ENCODE measurements around the gene DCAF4. TPM values are rescaled to one million over a fixed set of nuclear protein-coding genes. Genes with fewer than 3 reads are reported as not detected.

DCAF4 gene
- total RNA-seq, 4 donors from 2014 or later = 7.9 to 211 (median 22.8) TPM

- Histone ChIP-seq H3K4me1 (peaks cover 0 to 16% (median 5%) of the 10 kb centered on the region in 4 donors), H3K36me3 (no peaks in the 10 kb centered on the region), H3K4me3 (peak overlapping the region; percentile 52 to 72 (median 61)), H3K27ac (peak overlapping the region; percentile 47 to 87 (median 73)), H3K9me3 (no peaks in the 10 kb centered on the region), H3K27me3 (peaks cover 1% of the 10 kb centered on the region)
- 5 to 60% methylated on average over 1 to 30 of the region's 33 CpGs for WGBS, 2 donors (ENCODE audit: low coverage in 1 of 2)
- TF ChIP-seq POLR2A (IDR thresholded peaks at IDR 0.05) (no peak), EP300 (IDR thresholded peaks at IDR 0.05; ENCODE audit: low read depth) (no peak), POLR2AphosphoS5 (IDR thresholded peaks at IDR 0.05) (no peak), CTCF (IDR thresholded peaks at IDR 0.05) (no peak)
- in situ Hi-C loops (cut with MboI; ENCODE audit: low pct_ligation_motif_present in 1 of 4, low pct_unique_long_range_greater_than_20kb in 1 of 4, low sequenced_read_pairs in 3 of 4) = no loop called here
- intact Hi-C loops (cut with DNase I; ENCODE audit: low total_unique reads) = no loop called here
- no peak for DNase-seq
Measured at GRCh38 chr14:72925815-72926291, 411 bp upstream of the DCAF4 start.

- Histone ChIP-seq H3K4me1 (peaks cover 0 to 16% (median 5%) of the 10 kb centered on the region in 4 donors), H3K9me3 (no peaks in the 10 kb centered on the region), H3K36me3 (no peaks in the 10 kb centered on the region), H3K4me3 (no peak overlapping the region), H3K27ac (no peak overlapping the region), H3K27me3 (no peaks in the 10 kb centered on the region)
- TF ChIP-seq CTCF (IDR thresholded peaks at IDR 0.05) (no peak), POLR2A (IDR thresholded peaks at IDR 0.05) (no peak), POLR2AphosphoS5 (IDR thresholded peaks at IDR 0.05) (no peak), EP300 (IDR thresholded peaks at IDR 0.05; ENCODE audit: low read depth) (no peak)
- intact Hi-C loops (cut with DNase I; ENCODE audit: low total_unique reads) (no loop called here), in situ Hi-C loops (cut with MboI; ENCODE audit: low pct_ligation_motif_present in 1 of 4, low pct_unique_long_range_greater_than_20kb in 1 of 4, low sequenced_read_pairs in 3 of 4) (no loop called here)
- 95 to 100% methylated on average over 1 to 16 of the region's 21 CpGs for WGBS, 2 donors (ENCODE audit: low coverage in 1 of 2)
- DNase-seq = no peak
Measured at GRCh38 chr14:72928872-72929271, 2.6 kb downstream of the DCAF4 start.

GRCh38 chr14:72929316-72930080 is 3.2 kb downstream of the DCAF4 start:
- WGBS, 2 donors (ENCODE audit: low coverage in 1 of 2) = 94 to 95% methylated on average over 22 to 43 of the region's 43 CpGs
- H3K27ac ChIP-seq = no peak overlapping the region
- no peak overlapping the region for H3K4me3 ChIP-seq
- no peaks in the 10 kb centered on the region for H3K36me3 ChIP-seq
- in situ Hi-C loops (cut with MboI; ENCODE audit: low pct_ligation_motif_present in 1 of 4, low pct_unique_long_range_greater_than_20kb in 1 of 4, low sequenced_read_pairs in 3 of 4) = no loop called here
- H3K4me1 ChIP-seq = peaks cover 0 to 16% (median 5%) of the 10 kb centered on the region in 4 donors
- no peak for DNase-seq
- no peaks in the 10 kb centered on the region for H3K27me3 ChIP-seq
- TF ChIP-seq EP300 (IDR thresholded peaks at IDR 0.05; ENCODE audit: low read depth) = no peak
- no peak for TF ChIP-seq POLR2A (IDR thresholded peaks at IDR 0.05)
- no peak for TF ChIP-seq CTCF (IDR thresholded peaks at IDR 0.05)
- no peak for TF ChIP-seq POLR2AphosphoS5 (IDR thresholded peaks at IDR 0.05)
- intact Hi-C loops (cut with DNase I; ENCODE audit: low total_unique reads) = no loop called here
- no peaks in the 10 kb centered on the region for H3K9me3 ChIP-seq

- H3K27me3 ChIP-seq = no peaks in the 10 kb centered on the region
- H3K4me3 ChIP-seq = no peak overlapping the region
- intact Hi-C loops (cut with DNase I; ENCODE audit: low total_unique reads) (no loop called here), in situ Hi-C loops (cut with MboI; ENCODE audit: low pct_ligation_motif_present in 1 of 4, low pct_unique_long_range_greater_than_20kb in 1 of 4, low sequenced_read_pairs in 3 of 4) (no loop called here)
- 83 to 92% methylated on average over 4 to 7 of the region's 7 CpGs for WGBS, 2 donors (ENCODE audit: low coverage in 1 of 2)
- H3K4me1 ChIP-seq = peaks cover 0 to under 1% (median under 1%) of the 10 kb centered on the region in 4 donors
- no peak for DNase-seq
- no peak for TF ChIP-seq CTCF (IDR thresholded peaks at IDR 0.05)
- no peak for TF ChIP-seq POLR2AphosphoS5 (IDR thresholded peaks at IDR 0.05)
- no peak for TF ChIP-seq POLR2A (IDR thresholded peaks at IDR 0.05)
- no peak overlapping the region for H3K27ac ChIP-seq
- no peaks in the 10 kb centered on the region for H3K9me3 ChIP-seq
- H3K36me3 ChIP-seq = no peaks in the 10 kb centered on the region
Measured at GRCh38 chr14:72932893-72933292, 6.6 kb downstream of the DCAF4 start.
